Pancreas (tissue), 10 donors: ENCODE data around the gene MIER2. TPM values are rescaled to one million over a fixed set of nuclear protein-coding genes. Genes with fewer than 3 reads are reported as not detected.

ENCODE experiments used
- ATAC-seq, 4 donors: fragments of 200-7000 bp; cut with Tn5 transposase; one replicate each; pipeline versions ENCODE4 v1.8.0 to v1.9.1; 2020; ENCODE audit warnings: mild to moderate bottlenecking in 4 of 4, moderate library complexity in 4 of 4
- DNase-seq, 6 donors: peaks; one replicate each; pipeline ENCODE4 v3.0.0-alpha.2; 2020
- FAIRE-seq: peaks from 2 replicates; lab custom pipeline; 2012; peaks lifted over from hg19 to GRCh38; lab: Jason Lieb, UNC
- H3K27ac ChIP-seq, 4 donors: fragments of 200-600 bp; sonication (generic); 1 replicate in 3 of 4; 2 replicates in 1 of 4; pipeline versions ENCODE4 v1.5.0 to v1.8.0; 2020
- H3K27me3 ChIP-seq, 4 donors: fragments of 200-600 bp; one replicate each; pipeline ENCODE4 v1.8.0; 2021
- H3K36me3 ChIP-seq, 3 donors: fragments of 200-600 bp; sonication (generic) in 1 of 3; one replicate each; pipeline versions ENCODE4 v1.5.0 to v1.8.0; 2020 to 2021
- H3K4me1 ChIP-seq, 3 donors: fragments of 200-600 bp; one replicate each; pipeline ENCODE4 v1.8.0; 2021
- H3K4me3 ChIP-seq, 4 donors: fragments of 200-600 bp; sonication (generic) in 2 of 4; one replicate each; pipeline versions ENCODE4 v1.5.0 to v1.8.0; 2020 to 2021
- H3K9me3 ChIP-seq, 4 donors: fragments of 200-600 bp; one replicate each; pipeline ENCODE4 v1.8.0; 2021
- CTCF ChIP-seq, 4 donors: fragments of 200-600 bp; sonication (generic) in 3 of 4; IDR thresholded peaks; one replicate each; pipeline versions ENCODE4 v1.5.0 to v1.8.0; 2021; ENCODE audit warnings: antibody characterized with exemption in 4 of 4
- WGBS, 2 donors: extraction: QIAGEN DNeasy Blood & Tissue Kit; methylation state at CpG; one replicate each; pipeline ENCODE4 v1.1.7; 2013; 5-methylcytosine and 5-hydroxymethylcytosine counted together
- intact Hi-C, 3 donors: fragments of 100-400 bp; cut with DNase I; formaldehyde crosslinking; loops; one replicate each; pipeline versions ENCODE4 v1.11.1 to v1.14.2; 2022
- polyA plus RNA-seq, 2 donors: library from polyadenylated mRNA; stranded (reverse); fragments of 200-250 nt; gene quantifications; one replicate each; pipeline ENCODE4 v1.2.3, GENCODE V29; 2013
- total RNA-seq, 6 donors: library from RNA; stranded (reverse); fragmentation: NEBNext Ultra II Directional in 4 of 6; extraction: Animal tissue kit (Norgen Biotek cat#: 25700) in 4 of 6; gene quantifications; one replicate each; pipeline versions ENCODE4 v1.2.1 to v1.2.4, GENCODE V29; 2021 to 2023
- donor health status: healthy with polysubstance abuse.
- donor health status: DM: no; HTN: no; CAD: no; lungs with moderate emphysema.
- donor health status: DM: no; HTN: no; CAD: no.
- donor health status: control.
- donor health status: control.
- donor health status: Bipolar disorder and iron deficiency.
- donor health status: DM: yes; HTN: yes; CAD: no.
- donor health status: DM: no; HTN: no; CAD: no.
- donor health status: DM: no; HTN: no; CAD: no.
- donor health status: DM: yes; HTN: yes; CAD: no.

The MIER2 gene
- total and polyA plus RNA-seq, 8 donors: 6.9 to 20.1 (median 9.9) TPM

DNA sequence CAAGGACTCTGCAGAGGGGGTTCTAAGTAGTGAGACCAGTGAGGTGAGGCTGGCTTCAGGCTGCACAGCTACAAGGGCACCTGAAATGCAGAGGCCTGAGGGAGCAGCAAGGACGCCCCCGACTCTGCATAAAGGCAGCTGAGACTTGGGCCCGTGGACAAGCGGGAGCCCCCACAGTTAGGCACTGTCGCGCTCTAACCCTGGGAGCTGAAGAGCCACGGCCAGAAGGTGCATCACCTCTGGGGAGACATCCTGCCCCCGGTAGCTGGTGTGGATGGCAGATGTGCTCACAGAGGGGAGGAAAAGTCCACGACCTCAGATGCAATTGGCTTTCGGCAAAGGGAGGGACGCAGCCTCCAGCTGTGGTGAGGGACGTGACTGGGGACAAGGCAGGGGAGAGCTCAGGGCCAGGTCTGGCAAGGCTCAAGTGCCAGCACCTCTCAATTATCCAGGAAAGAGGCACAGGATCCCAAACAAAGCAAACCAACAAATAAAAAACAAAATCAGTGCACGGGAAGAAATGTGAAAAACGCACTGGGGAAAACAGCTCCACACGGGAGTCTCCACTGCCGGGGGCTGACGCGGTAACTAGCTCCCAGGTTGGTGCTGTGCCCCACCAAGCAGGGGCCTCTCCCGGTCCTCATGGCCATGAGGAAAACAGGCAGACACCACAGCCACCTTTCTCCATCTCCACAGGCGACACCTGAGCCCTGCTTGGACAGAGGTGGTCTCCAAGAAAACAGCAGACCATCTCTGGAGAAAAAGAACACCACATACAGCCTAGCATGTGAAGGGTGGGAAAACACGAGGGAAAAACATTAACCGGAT is 30.4 kb downstream of the MIER2 start:
- peaks cover 0 to 21% (median 14%) of the 10 kb centered on the region in 3 donors for H3K36me3 ChIP-seq
- intact Hi-C loops: no loop called here
- H3K27ac ChIP-seq: no peak overlapping the region
- FAIRE-seq (no peak), DNase-seq (no peak), ATAC-seq (no peak)
- H3K9me3 ChIP-seq: no peaks in the 10 kb centered on the region
- WGBS, 2 donors: 87 to 92% methylated on average over 22 of the region's 22 CpGs
- no peak for TF ChIP-seq CTCF (IDR thresholded peaks at IDR 0.05)
- H3K4me1 ChIP-seq: no peaks in the 10 kb centered on the region
- no peak overlapping the region for H3K4me3 ChIP-seq
- H3K27me3 ChIP-seq: no peaks in the 10 kb centered on the region

DNA sequence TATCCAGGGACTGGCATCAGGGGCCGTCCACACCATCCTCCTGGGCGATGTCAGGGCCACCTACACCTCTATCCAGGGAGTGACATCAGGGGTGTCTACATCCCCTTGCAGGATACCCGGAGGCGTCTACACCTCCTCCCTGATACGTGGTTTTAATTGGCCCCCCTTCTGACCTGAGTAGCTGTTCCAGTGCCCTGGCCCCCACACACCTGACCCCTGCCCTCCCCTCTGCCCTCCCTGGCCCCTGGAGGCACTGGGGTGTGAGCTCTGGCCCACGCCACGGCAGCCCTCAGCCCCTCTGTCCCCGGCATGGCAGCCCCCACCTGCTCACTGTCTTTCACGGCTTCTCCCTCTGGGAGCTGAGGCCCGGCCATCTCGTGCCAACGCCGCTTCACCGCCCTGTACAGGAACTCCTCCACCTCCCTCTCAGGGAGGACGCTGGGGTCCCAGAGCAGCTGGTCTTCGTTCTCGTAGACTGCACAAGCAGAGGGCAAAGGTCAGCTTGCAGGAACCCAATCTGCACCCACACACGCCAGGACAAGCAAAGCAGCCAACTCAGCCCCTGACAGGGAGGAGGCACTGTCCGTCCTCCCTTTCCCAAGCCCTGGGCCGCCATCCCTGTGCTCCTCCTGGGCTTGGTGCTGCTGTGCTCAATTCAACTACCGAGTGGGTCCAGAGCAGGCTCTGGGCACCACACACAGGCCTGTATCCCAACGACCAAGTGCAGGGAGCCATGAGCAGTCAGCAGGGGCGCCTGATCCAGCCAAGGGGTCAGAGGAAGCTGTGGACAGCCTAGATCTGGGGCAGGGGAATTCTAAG is 31.2 kb downstream of the MIER2 start:
- Histone ChIP-seq H3K9me3 (no peaks in the 10 kb centered on the region), H3K4me1 (no peaks in the 10 kb centered on the region), H3K4me3 (no peak overlapping the region), H3K27ac (no peak overlapping the region), H3K27me3 (no peaks in the 10 kb centered on the region), H3K36me3 (peaks cover 0 to 21% (median 14%) of the 10 kb centered on the region in 3 donors)
- WGBS, 2 donors: 83 to 84% methylated on average over 23 of the region's 23 CpGs
- DNase-seq (peak in 1 of 6 donors; percentile 59), FAIRE-seq (no peak), ATAC-seq (no peak)
- TF ChIP-seq CTCF (IDR thresholded peaks at IDR 0.05): no peak
- intact Hi-C loops: no loop called here

- Histone ChIP-seq H3K27me3 (no peaks in the 10 kb centered on the region), H3K9me3 (no peaks in the 10 kb centered on the region), H3K4me3 (no peak overlapping the region), H3K36me3 (peaks cover 0 to 28% (median 14%) of the 10 kb centered on the region in 3 donors), H3K27ac (no peak overlapping the region), H3K4me1 (no peaks in the 10 kb centered on the region)
- no peak for DNase-seq
- WGBS, 2 donors: 90 to 95% methylated on average over 27 to 33 of the region's 33 CpGs
- no peak for FAIRE-seq
- no peak for TF ChIP-seq CTCF (IDR thresholded peaks at IDR 0.05)
- ATAC-seq: no peak
- intact Hi-C loops: no loop called here
These were observed 32.8 kb downstream of the MIER2 start for GRCh38 chr19:311813-312261.

DNA sequence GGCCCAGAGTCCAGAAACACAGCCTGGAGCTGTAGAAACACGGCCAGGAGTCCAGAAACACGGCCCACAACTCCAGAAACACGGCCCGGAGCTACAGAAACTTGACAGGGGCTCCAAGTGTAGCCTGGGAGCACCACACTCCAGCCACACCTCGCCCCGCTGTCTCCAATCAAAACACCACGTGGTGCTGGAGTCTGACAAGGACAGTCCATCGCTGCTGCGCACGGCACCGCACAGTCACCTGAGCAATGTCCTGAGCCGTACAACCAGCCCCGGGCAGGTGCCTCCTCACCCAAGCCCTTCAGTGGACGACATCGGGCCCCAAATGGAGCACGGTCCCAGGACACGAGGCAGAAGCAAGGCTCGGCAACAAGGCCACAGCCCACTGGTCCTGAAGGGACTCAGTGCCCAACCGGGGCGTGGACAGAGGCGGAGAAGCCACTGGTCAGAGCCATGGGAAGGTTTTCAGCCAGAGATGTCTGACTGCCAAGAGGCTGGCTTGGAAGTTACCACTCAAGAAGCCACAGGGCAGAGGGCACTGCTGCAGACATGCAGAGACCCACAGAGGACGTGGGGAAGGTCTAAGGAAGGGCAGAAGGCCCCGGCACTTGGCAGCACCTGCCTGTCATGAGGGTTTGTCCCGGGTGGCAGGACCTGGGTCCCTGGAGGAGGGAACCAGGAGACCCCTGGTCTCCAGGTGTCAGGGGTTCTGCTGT is 33.7 kb downstream of the MIER2 start:
- Histone ChIP-seq H3K4me1 (no peaks in the 10 kb centered on the region), H3K36me3 (peaks cover 0 to 37% (median 18%) of the 10 kb centered on the region in 3 donors), H3K9me3 (no peaks in the 10 kb centered on the region), H3K27me3 (no peaks in the 10 kb centered on the region), H3K4me3 (no peak overlapping the region), H3K27ac (no peak overlapping the region)
- WGBS, 2 donors: 93 to 94% methylated on average over 24 of the region's 24 CpGs
- intact Hi-C loops: no loop called here
- no peak for TF ChIP-seq CTCF (IDR thresholded peaks at IDR 0.05)
- ATAC-seq (no peak), FAIRE-seq (no peak), DNase-seq (no peak)
